ENCODE measurements around the gene ITCH.

GRCh38 chr20:34452281-34452982 is 89.4 kb downstream of the ITCH start:
- no peak for TF ChIP-seq TARDBP (IDR thresholded peaks at IDR 0.05)
- TF ChIP-seq FOXM1 (IDR thresholded peaks at IDR 0.05; ENCODE audit: borderline replicate concordance), result no peak
- TF ChIP-seq ZNF384 (IDR thresholded peaks at IDR 0.05), result no peak
- TF ChIP-seq SP1 (IDR thresholded peaks at IDR 0.05), result no peak
